GM19467 (cell line): ENCODE measurements around the gene ZBTB24.

Experiments used
- ATAC-seq: cut with Tn5 transposase; IDR thresholded peaks from one replicate; pipeline ENCODE4 v1.9.1; 2021; ENCODE audit warnings: mild to moderate bottlenecking, moderate library complexity; ENCODE audit not compliant: unreplicated experiment

ZBTB24 gene

GRCh38 chr6:109434456-109434855 lies 48.6 kb downstream of the ZBTB24 start:
- ATAC-seq, result no peak

DNA sequence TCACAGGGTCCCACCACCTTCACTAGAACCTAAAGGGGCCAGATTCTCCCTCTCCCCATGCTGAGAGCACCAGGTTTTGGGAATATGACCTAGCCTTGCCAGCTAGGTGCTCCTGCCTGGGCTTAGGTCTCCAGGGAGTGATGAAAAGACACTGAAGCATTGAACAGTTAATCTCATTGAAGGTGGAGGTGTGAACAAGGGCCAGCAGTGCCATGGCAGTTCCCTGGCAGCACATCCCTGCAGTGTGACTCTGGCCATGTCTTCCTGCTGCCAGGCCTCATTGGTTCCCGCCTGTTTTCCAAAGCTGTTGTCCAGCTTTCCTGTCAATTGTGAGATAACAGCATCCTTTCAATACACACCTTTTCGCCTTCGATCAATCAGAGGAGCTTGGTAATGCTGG lies 53.5 kb downstream of the ZBTB24 start:
- no peak for ATAC-seq

GRCh38 chr6:109428889-109429477 lies 54.0 kb downstream of the ZBTB24 start:
- no peak for ATAC-seq

- no peak for ATAC-seq
Measured at GRCh38 chr6:109424946-109425345, 58.1 kb downstream of the ZBTB24 start.

GRCh38 chr6:109421184-109421583 lies 61.8 kb downstream of the ZBTB24 start:
- no peak for ATAC-seq

GRCh38 chr6:109420751-109421150 lies 62.3 kb downstream of the ZBTB24 start:
- no peak for ATAC-seq

DNA sequence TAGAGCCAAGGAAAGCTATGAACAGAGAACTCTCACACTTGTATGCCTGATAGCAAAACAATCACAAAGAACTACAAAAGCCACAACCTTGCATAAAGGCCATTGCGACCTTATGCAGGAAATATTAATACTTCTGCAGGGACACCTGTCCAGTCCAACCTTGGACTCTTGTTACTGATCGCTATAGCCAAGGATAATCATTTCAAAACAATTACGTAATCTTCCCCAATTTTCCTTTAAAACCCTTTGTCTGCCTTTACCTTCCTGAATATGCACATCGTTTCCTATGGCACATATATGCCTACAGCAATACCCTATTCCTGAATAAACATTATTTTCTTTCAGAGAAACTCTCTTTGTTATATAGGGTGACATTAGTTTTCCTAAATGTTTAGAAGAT lies 65.4 kb downstream of the ZBTB24 start:
- no peak for ATAC-seq
